Immature natural killer cell (primary cell): ENCODE measurements around the gene ZDHHC1. TPM values are rescaled to one million over a fixed set of nuclear protein-coding genes. Genes with fewer than 3 reads are reported as not detected.

Experiments
- DNase-seq, 3 donors: peaks; one replicate each; pipeline ENCODE4 v3.0.0; 2022; ENCODE audit warnings: mixed read lengths in 1 of 3
- H3K27ac Mint-ChIP-seq, 6 donors: one replicate each; pipeline ENCODE4 v1.8.0; 2020; ENCODE audit warnings: mixed read lengths in 6 of 6, mild to moderate bottlenecking in 5 of 6, inconsistent platforms in 4 of 6, moderate library complexity in 3 of 6
- H3K27me3 Mint-ChIP-seq, 3 donors: one replicate each; pipeline ENCODE4 v1.8.0; 2020 to 2021; ENCODE audit warnings: low read depth in 3 of 3, mild to moderate bottlenecking in 3 of 3, mixed read lengths in 3 of 3, moderate library complexity in 3 of 3, inconsistent platforms in 1 of 3
- H3K36me3 Mint-ChIP-seq, 3 donors: one replicate each; pipeline ENCODE4 v1.8.0; 2020; ENCODE audit warnings: mixed read lengths in 3 of 3, inconsistent platforms in 2 of 3, mild to moderate bottlenecking in 2 of 3
- H3K4me1 Mint-ChIP-seq, 2 donors: one replicate each; pipeline ENCODE4 v1.8.0; 2020; ENCODE audit warnings: inconsistent platforms in 2 of 2, mild to moderate bottlenecking in 2 of 2, mixed read lengths in 2 of 2, moderate library complexity in 1 of 2
- H3K4me3 Mint-ChIP-seq, 5 donors: one replicate each; pipeline ENCODE4 v1.8.0; 2020; ENCODE audit warnings: mild to moderate bottlenecking in 5 of 5, mixed read lengths in 5 of 5, inconsistent platforms in 3 of 5, moderate library complexity in 3 of 5
- H3K9me3 Mint-ChIP-seq, 6 donors: one replicate each; pipeline ENCODE4 v1.8.0; 2020; ENCODE audit warnings: mild to moderate bottlenecking in 6 of 6, mixed read lengths in 6 of 6, inconsistent platforms in 4 of 6, moderate library complexity in 3 of 6
- polyA plus RNA-seq, 3 donors: library from polyadenylated mRNA; unstranded; fragments of 300-500 nt; fragmentation: Illumina TruSeq; gene quantifications; one replicate each; pipeline ENCODE4 v1.2.3, GENCODE V29; 2021

Gene ZDHHC1
- polyA plus RNA-seq, 3 donors from 2014 or later: 0.64 to 0.71 TPM; not detected in 1

DNA sequence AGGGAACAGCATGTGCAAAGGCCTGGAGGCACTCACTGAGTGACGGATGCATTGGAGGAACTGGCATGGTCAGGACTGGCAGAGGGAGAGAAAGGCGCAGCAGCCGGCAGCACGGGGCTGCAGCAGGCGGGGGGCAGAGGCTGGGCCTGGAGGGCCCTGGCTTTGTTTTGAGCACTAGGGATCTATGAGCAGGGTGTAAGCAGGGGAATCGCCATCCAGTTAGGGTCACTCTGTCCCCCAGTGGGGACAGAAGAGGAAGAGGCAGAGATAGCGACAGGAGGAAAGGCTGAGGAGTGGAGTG is 28.8 kb upstream of the ZDHHC1 start:
- peaks cover 3 to 5% (median 4%) of the 10 kb centered on the region in 3 donors for H3K27me3 Mint-ChIP-seq
- peak overlapping the region in 1 of 6 donors; percentile 11 for H3K27ac Mint-ChIP-seq
- DNase-seq: no peak
- peaks cover 0 to 4% (median 3%) of the 10 kb centered on the region in 3 donors for H3K36me3 Mint-ChIP-seq
- no peaks in the 10 kb centered on the region for H3K9me3 Mint-ChIP-seq
- H3K4me3 Mint-ChIP-seq: no peak overlapping the region
- peaks cover 9 to 12% of the 10 kb centered on the region in 2 donors for H3K4me1 Mint-ChIP-seq

DNA sequence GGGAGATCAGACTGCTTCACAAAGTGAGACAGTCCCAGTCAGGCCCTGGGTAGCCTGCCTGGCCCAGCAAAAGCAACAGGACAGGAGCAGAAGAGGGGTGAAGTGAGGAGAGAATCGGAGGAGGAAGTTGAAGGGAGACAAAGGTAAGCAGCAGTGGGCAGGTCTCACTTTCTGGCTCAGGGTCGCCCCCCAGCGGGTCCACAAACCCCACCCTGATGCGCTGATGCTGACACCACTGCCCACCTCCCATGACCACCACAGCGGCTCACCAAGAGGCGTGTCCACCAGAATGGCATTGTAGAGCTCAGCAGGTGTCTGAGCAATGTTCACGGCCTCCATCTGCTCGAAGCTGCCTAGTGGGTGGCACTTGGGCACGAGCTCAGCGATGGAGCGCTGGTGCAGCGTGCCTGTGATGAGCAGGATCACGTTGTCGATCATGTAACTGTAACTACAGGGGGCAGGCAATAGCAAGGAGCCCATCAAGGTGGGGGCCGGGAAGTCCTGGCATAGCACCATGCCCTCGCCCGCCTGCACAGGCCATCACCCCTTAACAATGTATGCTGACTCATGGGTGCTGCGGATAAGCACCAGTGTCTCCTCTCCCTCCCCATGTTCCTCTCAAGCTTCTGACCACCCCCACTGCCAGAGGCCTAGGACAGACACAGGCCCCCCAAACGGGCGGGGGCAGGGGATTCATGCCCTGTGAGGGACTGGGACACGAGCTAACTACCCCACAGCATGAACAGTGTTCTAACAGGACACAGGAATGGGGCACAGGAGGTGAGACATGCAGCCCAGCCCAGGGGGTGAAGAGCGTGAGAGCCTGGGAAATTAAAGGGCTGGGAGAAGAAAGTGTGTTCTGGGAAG is 28.2 kb upstream of the ZDHHC1 start:
- Mint-ChIP-seq H3K27me3 (peaks cover 3 to 9% (median 5%) of the 10 kb centered on the region in 3 donors), H3K4me3 (no peak overlapping the region), H3K27ac (peak overlapping the region in 1 of 6 donors; percentile 11), H3K4me1 (peaks cover 5 to 10% of the 10 kb centered on the region in 2 donors), H3K9me3 (no peaks in the 10 kb centered on the region), H3K36me3 (peaks cover 0 to 4% (median 3%) of the 10 kb centered on the region in 3 donors)
- no peak for DNase-seq

DNA sequence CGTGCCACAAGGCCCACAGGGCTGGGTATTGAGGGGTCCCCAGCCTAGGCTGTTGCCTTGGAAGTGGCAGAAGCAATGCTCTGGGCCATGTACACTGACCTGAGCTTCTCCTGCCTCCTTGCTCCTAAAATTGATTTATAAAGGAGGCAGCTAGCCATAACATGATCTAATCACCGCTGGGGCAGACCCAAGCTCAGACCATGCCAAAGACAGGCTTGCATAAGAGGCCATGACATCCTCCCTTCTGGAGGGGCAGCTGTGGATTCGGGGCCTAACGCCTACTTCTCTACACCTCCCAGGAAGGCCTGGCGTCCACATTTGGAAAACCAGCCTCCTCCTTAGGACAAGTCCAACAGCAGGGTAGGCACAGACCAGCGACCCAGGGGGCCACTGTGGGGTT is 27.0 kb upstream of the ZDHHC1 start:
- Mint-ChIP-seq H3K27me3 (peaks cover 3 to 10% (median 5%) of the 10 kb centered on the region in 3 donors), H3K4me3 (no peak overlapping the region), H3K27ac (peak overlapping the region in 2 of 6 donors; percentile 30 to 44), H3K36me3 (peaks cover 0 to 11% (median 9%) of the 10 kb centered on the region in 3 donors), H3K9me3 (no peaks in the 10 kb centered on the region), H3K4me1 (peaks cover 7 to 9% of the 10 kb centered on the region in 2 donors)
- DNase-seq: no peak

DNA sequence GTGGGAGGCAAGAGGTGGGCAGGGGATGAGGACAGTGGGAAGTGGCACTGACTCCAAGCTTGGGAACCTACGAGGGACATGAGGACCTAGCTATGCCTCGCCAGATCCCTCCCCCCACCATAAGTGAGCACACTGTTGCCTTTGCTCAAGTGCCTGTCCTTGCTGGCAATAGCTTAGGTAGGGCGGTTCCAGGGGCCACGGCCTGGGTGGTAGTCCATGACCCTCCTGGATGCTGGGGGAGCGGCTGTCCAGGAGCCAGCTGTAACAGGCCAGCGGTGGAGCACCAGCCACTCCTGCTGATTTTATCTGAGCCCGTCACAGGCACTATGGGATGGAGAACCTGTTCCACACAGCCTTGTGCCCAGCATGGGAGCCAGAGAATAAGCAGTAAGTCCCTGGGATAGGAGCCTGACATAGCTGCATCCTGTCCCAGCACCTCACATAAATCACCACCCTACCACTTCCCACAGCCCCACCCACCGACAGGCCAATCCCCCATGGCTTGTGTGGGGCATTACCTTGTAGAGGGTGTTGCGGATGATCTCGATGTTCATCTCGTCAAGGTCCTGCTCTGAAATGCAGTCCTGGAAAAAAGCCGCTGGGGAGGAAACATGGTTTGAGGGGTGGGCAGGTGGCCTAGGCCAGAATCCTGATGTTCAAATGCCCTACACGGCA is 26.4 kb upstream of the ZDHHC1 start:
- H3K36me3 Mint-ChIP-seq: peaks cover 0 to 15% (median 12%) of the 10 kb centered on the region in 3 donors
- H3K27me3 Mint-ChIP-seq: peaks cover 3 to 10% (median 5%) of the 10 kb centered on the region in 3 donors
- H3K27ac Mint-ChIP-seq: peak overlapping the region in 1 of 6 donors; percentile 34
- no peaks in the 10 kb centered on the region for H3K9me3 Mint-ChIP-seq
- H3K4me3 Mint-ChIP-seq: no peak overlapping the region
- peaks cover 11 to 14% of the 10 kb centered on the region in 2 donors for H3K4me1 Mint-ChIP-seq
- no peak for DNase-seq

DNA sequence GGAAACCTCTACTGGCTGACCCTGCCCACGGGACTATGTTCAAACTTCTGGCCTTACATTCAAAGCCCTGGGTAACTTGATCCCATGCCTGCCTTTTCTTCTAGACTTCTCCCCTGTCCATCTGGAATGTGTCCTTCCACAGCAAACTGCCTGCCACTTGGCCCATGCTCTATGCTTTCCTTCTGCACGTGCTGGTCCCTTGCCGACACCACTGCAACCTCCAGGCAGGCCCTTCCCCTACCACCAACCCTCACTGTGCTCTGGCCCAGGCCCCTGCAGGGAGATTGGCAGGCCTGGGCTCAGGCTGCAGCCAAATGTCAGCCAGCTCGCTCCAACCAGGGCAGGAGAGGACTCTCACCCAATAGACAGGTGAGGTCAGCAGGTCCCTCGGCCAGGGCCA is 25.6 kb upstream of the ZDHHC1 start:
- peaks cover 0 to 18% (median 15%) of the 10 kb centered on the region in 3 donors for H3K36me3 Mint-ChIP-seq
- DNase-seq: no peak
- H3K27ac Mint-ChIP-seq: peak overlapping the region in 2 of 6 donors; percentile 12 to 49
- no peak overlapping the region for H3K4me3 Mint-ChIP-seq
- no peaks in the 10 kb centered on the region for H3K9me3 Mint-ChIP-seq
- H3K27me3 Mint-ChIP-seq: peaks cover 2 to 8% (median 5%) of the 10 kb centered on the region in 3 donors
- H3K4me1 Mint-ChIP-seq: peaks cover 13 to 19% of the 10 kb centered on the region in 2 donors

DNA sequence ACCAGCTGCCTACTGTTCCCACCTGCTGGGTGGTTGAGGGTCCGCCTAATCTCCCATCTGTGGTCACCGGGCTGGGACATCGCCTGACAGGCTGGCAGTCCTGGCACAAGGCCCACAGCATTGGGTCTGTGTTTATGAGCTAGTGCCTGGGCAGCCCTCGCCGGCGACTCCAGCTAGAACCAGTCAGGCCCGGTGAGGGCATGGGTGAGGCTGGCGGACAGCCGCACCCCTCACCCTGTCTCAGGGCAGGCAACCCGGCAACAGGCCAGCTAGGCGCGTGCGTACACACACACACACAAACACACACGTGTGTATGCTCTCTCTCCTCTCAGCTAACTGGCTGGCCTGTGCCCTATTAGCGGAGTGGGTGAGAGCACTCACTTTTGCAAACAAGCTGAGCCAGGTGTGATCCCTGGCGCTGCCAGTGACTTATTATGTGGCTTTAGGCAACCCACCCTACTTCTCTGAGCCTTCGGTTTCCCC is 25.0 kb upstream of the ZDHHC1 start:
- Mint-ChIP-seq H3K9me3 (no peaks in the 10 kb centered on the region), H3K27ac (no peak overlapping the region), H3K4me3 (no peak overlapping the region), H3K4me1 (peaks cover 10 to 14% of the 10 kb centered on the region in 2 donors), H3K36me3 (peaks cover 0 to 18% (median 16%) of the 10 kb centered on the region in 3 donors), H3K27me3 (peaks cover 0 to 8% (median 5%) of the 10 kb centered on the region in 3 donors)
- DNase-seq: no peak

DNA sequence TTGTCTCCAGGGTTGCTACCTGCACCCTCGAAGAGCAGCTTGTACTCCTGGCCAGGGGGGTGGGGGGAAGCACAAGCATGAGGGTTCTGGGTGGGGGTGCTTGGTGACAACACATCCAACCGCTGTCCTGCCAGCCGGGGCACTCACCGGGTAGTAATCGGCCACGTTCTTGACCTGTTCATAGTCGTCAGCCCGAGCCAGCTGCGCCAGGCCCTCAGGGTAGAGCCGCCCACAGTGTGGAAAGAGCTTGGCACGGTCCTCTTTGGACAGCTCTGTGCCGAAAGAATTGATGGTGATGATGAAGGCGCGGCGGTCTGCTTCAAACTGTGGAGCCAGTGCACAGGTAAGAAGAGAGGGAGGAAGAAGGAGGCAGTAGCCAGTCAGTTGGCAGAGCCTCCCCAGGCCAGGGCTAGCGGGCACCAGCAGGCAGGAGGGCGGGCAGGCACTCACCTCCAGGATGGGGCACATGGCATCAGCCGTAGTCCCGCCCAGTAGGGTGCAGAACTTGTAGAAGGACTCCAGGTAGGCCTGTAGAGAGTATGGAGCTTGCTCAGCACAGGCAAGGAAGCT is 22.6 kb upstream of the ZDHHC1 start:
- H3K27ac Mint-ChIP-seq: no peak overlapping the region
- peaks cover 10 to 14% of the 10 kb centered on the region in 2 donors for H3K4me1 Mint-ChIP-seq
- no peak overlapping the region for H3K4me3 Mint-ChIP-seq
- H3K27me3 Mint-ChIP-seq: peaks cover 2 to 6% (median 3%) of the 10 kb centered on the region in 3 donors
- peaks cover 0 to 18% (median 16%) of the 10 kb centered on the region in 3 donors for H3K36me3 Mint-ChIP-seq
- H3K9me3 Mint-ChIP-seq: no peaks in the 10 kb centered on the region
- DNase-seq: no peak

DNA sequence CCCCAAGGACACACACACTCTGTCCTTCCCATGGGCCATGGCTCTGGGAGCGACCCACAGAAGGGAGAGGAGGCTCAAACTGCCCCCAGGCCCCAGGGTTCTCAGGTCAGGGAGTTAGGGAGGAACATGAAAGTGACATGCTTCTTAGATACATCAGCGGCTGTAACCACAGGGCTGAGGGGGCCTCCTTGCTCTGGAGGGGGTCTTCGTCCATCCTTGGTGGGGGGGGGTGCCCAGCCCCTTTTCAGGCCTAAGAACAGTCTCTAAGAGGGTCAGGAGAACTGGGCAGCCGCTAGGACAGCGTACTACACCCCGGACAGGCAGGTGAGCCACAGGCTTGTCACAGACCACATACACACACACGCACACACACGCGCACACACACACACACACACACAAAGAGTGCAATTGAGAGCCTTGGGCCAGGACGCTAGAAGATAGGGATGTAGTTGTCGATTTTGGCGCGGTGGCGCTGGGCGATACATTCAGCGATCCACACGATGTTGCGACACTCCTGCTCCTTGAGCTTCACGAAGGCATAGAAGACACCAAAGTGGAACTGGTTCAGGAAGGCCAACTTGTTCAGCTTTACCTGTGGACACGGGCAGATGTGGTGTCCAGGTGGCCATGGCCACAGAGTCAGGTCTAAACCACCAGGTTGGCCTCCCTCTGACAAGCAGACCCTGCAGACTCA is 22.0 kb upstream of the ZDHHC1 start:
- peaks cover 2 to 8% (median 3%) of the 10 kb centered on the region in 3 donors for H3K27me3 Mint-ChIP-seq
- H3K4me1 Mint-ChIP-seq: peaks cover 10 to 14% of the 10 kb centered on the region in 2 donors
- peak overlapping the region in 4 of 6 donors; percentile 8 to 62 (median 45) for H3K27ac Mint-ChIP-seq
- no peak overlapping the region for H3K4me3 Mint-ChIP-seq
- peaks cover 0 to 18% (median 16%) of the 10 kb centered on the region in 3 donors for H3K36me3 Mint-ChIP-seq
- no peaks in the 10 kb centered on the region for H3K9me3 Mint-ChIP-seq
- DNase-seq: no peak

DNA sequence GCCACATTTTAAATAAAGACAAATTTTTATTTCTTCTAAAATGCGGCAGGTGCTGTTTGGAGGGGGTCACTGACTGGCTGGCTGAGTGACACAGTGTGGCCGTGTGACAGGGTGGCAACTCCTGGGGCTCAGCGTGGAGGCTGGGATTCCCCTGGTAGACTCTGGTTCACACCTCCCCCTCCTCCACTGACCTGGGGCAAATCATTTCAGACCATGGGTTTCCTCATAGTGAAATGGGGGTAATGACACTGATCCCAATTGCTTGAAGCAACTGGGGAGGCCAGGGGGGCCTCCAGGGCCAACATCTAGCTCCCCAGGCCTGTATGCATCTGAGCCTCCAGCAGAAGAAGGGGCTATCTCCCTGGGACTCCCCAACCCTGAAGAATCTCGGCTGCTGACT is 21.2 kb upstream of the ZDHHC1 start:
- no peak for DNase-seq
- no peaks in the 10 kb centered on the region for H3K9me3 Mint-ChIP-seq
- no peak overlapping the region for H3K4me3 Mint-ChIP-seq
- H3K27me3 Mint-ChIP-seq: peaks cover 3 to 9% (median 3%) of the 10 kb centered on the region in 3 donors
- peaks cover 0 to 18% (median 16%) of the 10 kb centered on the region in 3 donors for H3K36me3 Mint-ChIP-seq
- peaks cover 11 to 14% of the 10 kb centered on the region in 2 donors for H3K4me1 Mint-ChIP-seq
- peak overlapping the region in 3 of 6 donors; percentile 8 to 65 (median 57) for H3K27ac Mint-ChIP-seq

DNA sequence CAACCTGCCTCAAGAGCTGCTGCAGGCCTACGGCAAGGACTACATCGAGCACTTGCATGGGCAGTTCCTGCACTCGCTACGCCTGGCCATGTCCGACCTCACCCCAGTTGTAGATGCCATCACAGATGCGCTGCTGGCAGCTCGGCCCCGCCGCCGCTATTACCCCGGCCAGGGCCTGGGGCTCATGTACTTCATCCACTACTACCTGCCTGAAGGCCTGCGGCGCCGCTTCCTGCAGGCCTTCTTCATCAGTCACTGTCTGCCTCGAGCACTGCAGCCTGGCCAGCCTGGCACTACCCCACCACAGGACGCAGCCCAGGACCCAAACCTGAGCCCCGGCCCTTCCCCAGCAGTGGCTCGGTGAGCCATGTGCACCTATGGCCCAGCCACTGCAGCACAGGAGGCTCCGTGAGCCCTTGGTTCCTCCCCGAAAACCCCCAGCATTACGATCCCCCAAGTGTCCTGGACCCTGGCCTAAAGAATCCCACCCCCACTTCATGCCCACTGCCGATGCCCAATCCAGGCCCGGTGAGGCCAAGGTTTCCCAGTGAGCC is 20.4 kb upstream of the ZDHHC1 start:
- Mint-ChIP-seq H3K27me3 (peaks cover 2 to 12% (median 5%) of the 10 kb centered on the region in 3 donors), H3K36me3 (peaks cover 0 to 16% (median 13%) of the 10 kb centered on the region in 3 donors), H3K9me3 (no peaks in the 10 kb centered on the region), H3K4me1 (peaks cover 14% of the 10 kb centered on the region in 2 donors), H3K4me3 (no peak overlapping the region), H3K27ac (peak overlapping the region in 2 of 6 donors; percentile 25 to 54)
- no peak for DNase-seq

DNA sequence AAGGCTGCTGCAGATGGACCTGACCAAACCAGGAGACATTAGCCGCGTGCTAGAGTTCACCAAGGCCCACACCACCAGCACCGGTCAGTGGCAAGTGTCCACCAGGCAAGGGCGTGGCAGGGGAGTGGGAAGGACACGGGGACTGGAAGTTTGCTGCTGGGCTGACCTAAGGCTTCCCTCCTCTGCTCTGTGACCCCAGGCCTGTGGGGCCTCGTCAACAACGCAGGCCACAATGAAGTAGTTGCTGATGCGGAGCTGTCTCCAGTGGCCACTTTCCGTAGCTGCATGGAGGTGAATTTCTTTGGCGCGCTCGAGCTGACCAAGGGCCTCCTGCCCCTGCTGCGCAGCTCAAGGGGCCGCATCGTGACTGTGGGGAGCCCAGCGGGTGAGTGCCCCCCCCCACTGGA is 19.5 kb upstream of the ZDHHC1 start:
- Mint-ChIP-seq H3K27ac (no peak overlapping the region), H3K4me1 (peaks cover 14 to 17% of the 10 kb centered on the region in 2 donors), H3K4me3 (no peak overlapping the region), H3K36me3 (peaks cover 0 to 15% (median 12%) of the 10 kb centered on the region in 3 donors), H3K9me3 (no peaks in the 10 kb centered on the region), H3K27me3 (peaks cover 2 to 14% (median 5%) of the 10 kb centered on the region in 3 donors)
- DNase-seq: no peak

DNA sequence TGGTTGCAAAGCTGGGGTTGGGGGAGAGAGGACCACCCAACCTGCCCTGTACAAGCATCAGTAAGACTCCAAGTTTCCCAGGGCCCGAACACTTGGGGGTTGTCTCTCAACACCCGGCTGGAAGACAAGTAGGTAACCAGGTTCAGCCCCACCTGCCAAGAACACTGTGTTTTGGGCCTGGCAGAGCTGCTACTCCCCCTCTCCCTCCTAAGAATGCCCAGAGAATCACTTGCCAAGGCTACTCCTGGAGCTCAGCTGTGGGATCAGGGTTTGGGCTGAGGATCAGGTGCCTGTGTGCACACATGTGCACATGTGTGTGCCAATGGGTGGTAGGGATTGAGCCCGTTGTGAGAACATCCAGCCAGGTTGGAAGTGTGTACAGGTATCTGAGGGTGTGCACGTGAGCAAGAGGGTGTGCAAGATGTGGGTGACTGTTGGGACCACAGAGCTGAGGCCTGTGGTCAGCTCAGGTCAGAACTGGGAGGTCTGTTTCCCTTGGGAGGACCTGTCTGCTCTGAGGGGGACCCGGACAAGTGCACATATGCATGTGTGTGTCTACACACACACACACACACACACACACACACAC is 16.9 kb upstream of the ZDHHC1 start:
- H3K27ac Mint-ChIP-seq: no peak overlapping the region
- no peaks in the 10 kb centered on the region for H3K9me3 Mint-ChIP-seq
- H3K4me3 Mint-ChIP-seq: peak overlapping the region in 2 of 5 donors; percentile 16 to 33
- H3K27me3 Mint-ChIP-seq: peaks cover 8 to 21% (median 12%) of the 10 kb centered on the region in 3 donors
- peaks cover 14 to 16% of the 10 kb centered on the region in 2 donors for H3K4me1 Mint-ChIP-seq
- DNase-seq: no peak
- H3K36me3 Mint-ChIP-seq: peaks cover 0 to 8% (median 4%) of the 10 kb centered on the region in 3 donors
